ENCODE measurements around the gene FUT2.
"Not testable (repeated sequence)": the region's sequence is repeated elsewhere in the genome, so short reads cannot be mapped to it uniquely, and the experiment has no call there.

The FUT2 gene

GRCh38 chr19:48702701-48703100, 6.9 kb downstream of the FUT2 start:
- no peak for DNase-seq (ENCODE audit: low read depth)

GRCh38 chr19:48703316-48703715, 7.5 kb downstream of the FUT2 start:
- no peak for DNase-seq (ENCODE audit: low read depth)

- DNase-seq (ENCODE audit: low read depth), result no peak
These were observed 9.7 kb downstream of the FUT2 start for GRCh38 chr19:48705431-48705830.

GRCh38 chr19:48708471-48708870, 12.7 kb downstream of the FUT2 start:
- DNase-seq (ENCODE audit: low read depth), result no peak

GRCh38 chr19:48711106-48711662, 15.4 kb downstream of the FUT2 start:
- DNase-seq (ENCODE audit: low read depth), result no peak

GRCh38 chr19:48713041-48713863, 17.5 kb downstream of the FUT2 start:
- DNase-seq (ENCODE audit: low read depth), result no peak

- peak; percentile 94 for DNase-seq (ENCODE audit: low read depth)
These were observed 18.3 kb downstream of the FUT2 start for GRCh38 chr19:48713864-48714755.

GRCh38 chr19:48714759-48715675, 19.2 kb downstream of the FUT2 start:
- no peak for DNase-seq (ENCODE audit: low read depth)

- no peak for DNase-seq (ENCODE audit: low read depth)
These were observed 20.0 kb downstream of the FUT2 start for GRCh38 chr19:48715681-48716171.

GRCh38 chr19:48716562-48717291, 21.0 kb downstream of the FUT2 start:
- DNase-seq (ENCODE audit: low read depth), result no peak

GRCh38 chr19:48718106-48718505, 22.3 kb downstream of the FUT2 start:
- not testable (repeated sequence) for DNase-seq (ENCODE audit: low read depth)

GRCh38 chr19:48718711-48719231, 23.0 kb downstream of the FUT2 start:
- DNase-seq (ENCODE audit: low read depth), result no peak

- DNase-seq (ENCODE audit: low read depth), result no peak
These were observed 23.7 kb downstream of the FUT2 start, which contains the start of gene MAMSTR for GRCh38 chr19:48719263-48720171. Gene MAMSTR, minus strand, starts transcription at chr19:48719725. Its CDS starts 694 bp downstream, at chr19:48719031.

GRCh38 chr19:48720251-48720612, 24.5 kb downstream of the FUT2 start:
- no peak for DNase-seq (ENCODE audit: low read depth)

GRCh38 chr19:48720613-48721296, 25.0 kb downstream of the FUT2 start:
- peak; percentile 79 for DNase-seq (ENCODE audit: low read depth)

- no peak for DNase-seq (ENCODE audit: low read depth)
These were observed 26.5 kb downstream of the FUT2 start for GRCh38 chr19:48722196-48722708.

- no peak for DNase-seq (ENCODE audit: low read depth)
These were observed 29.3 kb downstream of the FUT2 start for GRCh38 chr19:48724796-48725753.

Measured in activated T-helper 1 cell treated with Interleukin-2 at 50 U/mL for 16 hours (primary cell).